Astrocyte (in vitro differentiated cells and primary cell): Measurements from ENCODE around the gene PAM16.

ENCODE experiments used
- CTCF ChIP-seq: IDR thresholded peaks from 2 replicates; pipeline ENCODE4 v1.5.1; 2011; ENCODE audit warnings: low read depth, mild to moderate bottlenecking, inconsistent platforms, low read length, moderate library complexity; ENCODE audit not compliant: insufficient read depth
- EZH2 ChIP-seq: IDR thresholded peaks from 2 replicates; pipeline ENCODE4 v1.6.1; 2012; ENCODE audit warnings: mild to moderate bottlenecking, low read length, inconsistent platforms; ENCODE audit not compliant: insufficient read depth

GRCh38 chr16:4338125-4338582, 13.0 kb downstream of the PAM16 start:
- no peak for TF ChIP-seq CTCF
- no peak for TF ChIP-seq EZH2
